GM18519 (cell line): ENCODE data around the gene ZNF317.
"Not testable (repeated sequence)": the region's sequence is repeated elsewhere in the genome, so short reads cannot be mapped to it uniquely, and the experiment has no call there.

Experiments used
- ATAC-seq: cut with Tn5 transposase; IDR thresholded peaks from one replicate; pipeline ENCODE4 v1.9.1; 2021; ENCODE audit warnings: mild to moderate bottlenecking, moderate library complexity; ENCODE audit not compliant: unreplicated experiment, low FRiP score

Gene ZNF317

DNA sequence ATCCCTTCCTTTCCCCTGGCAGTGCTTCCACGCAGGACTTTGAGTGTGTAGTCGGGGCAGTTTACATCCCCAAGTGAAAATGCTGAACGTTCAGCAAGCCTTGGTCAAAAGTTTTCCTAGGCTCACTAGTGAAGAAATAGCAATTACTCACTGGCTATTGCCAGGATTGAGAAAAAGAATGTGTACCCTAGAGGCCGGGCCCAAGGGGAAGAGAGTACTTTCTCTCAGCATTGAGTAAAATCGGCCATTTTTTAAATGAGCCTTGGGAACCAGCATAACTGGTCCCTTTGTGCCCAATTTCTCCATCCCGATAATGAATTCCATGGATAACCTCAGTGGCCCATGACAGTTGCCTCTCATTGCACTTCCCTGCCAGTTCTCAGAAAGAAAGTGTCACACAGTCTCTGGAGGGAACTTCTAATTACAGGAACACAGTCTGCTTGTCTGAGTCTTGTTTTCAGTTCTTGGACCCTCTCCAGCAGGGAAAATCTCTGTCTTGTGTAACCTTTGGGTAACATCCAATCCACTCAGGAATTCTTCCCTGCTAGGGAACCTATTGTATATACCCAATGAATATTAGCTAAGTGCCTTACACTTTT lies 31.3 kb downstream of the ZNF317 start:
- ATAC-seq, result no peak

DNA sequence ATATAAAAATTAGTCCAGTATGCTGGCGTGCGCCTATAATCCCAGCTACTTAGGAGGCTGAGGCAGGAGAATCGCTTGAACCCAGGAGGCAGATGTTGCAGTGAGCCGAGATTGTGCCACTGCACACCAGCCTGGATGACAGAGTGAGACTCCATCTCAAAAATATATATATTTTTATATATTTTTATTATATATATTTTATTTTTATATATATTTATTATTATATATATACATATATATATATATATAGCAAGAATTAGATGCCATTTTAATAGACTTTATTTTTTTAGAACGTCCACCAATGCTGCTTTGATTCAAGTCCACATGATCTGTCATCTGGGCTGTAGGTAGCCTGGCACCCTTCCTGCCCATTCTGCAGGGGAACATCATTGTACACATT lies 35.1 kb downstream of the ZNF317 start:
- no peak for ATAC-seq

DNA sequence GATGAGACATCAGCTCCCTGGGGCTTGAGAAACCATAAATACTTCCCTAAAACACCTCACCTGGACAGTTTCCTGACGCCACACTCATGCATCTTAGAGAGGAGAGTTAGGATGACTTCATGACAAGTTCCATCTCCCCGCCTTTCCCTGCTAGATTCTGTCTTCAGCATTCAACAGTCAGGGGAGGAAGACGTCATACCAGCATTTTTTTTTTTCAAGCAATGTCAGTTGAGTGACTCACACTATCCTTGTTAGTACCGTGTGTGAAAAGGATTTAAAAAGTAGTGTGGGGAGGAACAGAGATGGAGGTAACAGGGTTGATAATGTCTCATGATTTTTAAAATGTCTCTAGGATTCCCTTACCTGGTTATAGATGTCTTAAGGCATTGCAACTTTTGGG lies 38.7 kb downstream of the ZNF317 start, which contains the start of gene OR7D2:
Gene OR7D2 (plus strand): TSS at position 79 of the 400 bp plus-strand sequence. CDS start 6,803 bp downstream, outside the sequence.
- ATAC-seq, result no peak

DNA sequence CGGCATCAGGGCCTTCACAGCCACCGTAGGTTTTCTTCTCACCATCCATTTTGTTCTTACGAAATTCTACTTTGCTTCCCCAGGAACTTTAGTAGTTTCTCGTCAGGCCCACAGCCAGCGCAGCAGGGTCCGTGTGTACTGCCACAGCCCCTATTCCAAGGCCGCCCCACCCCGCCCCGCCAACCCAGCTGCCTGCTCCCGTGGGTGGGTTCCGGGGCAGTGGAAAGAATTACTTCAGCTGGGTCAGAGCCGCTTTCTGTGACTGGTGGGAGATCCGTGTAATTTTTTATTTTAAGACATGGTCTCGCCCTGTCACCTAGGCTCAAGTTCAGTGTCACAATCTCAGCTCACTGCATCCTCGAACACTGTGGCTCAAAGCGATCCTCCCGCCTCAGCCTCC lies 42.8 kb downstream of the ZNF317 start:
- no peak for ATAC-seq

DNA sequence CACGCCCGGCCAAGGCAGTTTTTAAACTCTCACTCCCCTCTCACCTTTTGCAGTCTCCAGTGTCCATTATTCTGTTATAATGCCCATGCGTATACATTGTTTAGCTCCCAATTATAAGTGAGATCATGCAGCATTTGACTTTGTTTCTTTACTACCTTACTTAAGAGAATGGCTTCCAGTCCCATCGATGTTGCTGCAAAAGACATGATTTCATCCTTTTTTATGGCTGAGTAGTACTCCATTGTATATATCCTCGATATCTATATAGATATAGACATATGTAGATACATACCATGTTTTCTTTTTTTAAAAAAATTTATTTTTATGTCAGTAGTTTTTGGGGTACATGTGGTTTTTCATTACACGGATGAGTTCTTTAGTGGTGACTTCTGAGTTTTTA lies 47.0 kb downstream of the ZNF317 start:
- ATAC-seq, result no peak

DNA sequence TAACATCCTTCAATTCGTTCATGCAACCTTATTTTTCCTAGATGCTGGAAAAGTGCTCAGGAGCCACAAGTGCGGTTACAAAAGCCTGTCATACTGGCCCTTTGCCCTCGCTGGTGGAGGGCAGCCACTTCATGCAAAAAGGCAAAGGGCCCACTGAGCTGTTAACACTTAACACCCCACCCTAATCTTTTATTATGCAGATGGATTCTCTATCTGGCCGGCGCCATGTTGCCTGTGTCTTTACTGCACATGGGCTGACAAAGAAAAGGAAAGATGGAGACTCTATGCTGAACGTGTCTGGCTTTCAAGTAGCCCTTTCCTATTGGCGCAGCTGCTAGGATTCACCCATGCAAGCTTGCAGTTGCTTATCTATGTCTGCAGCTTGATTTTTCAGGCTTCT lies 49.3 kb downstream of the ZNF317 start:
- no peak for ATAC-seq

DNA sequence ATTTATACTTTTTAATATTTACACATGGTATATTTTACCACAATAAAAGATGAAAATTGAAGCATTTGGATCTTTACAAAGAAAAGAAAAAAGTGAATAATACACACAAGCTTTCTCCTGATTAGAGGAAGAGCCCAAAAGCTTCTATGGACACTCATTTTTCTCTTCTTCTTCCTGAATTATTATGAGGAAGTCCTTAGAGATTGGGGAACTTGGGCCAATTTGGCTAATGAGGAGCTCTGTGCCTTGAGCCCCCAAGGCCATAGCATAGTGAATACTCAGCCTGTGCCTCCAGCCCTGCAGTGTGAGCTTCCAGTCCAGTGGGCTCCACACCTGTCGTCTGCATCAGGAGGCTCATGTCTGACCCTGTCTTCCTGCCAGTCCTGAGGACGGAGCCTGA lies 57.8 kb downstream of the ZNF317 start:
- ATAC-seq, result not testable (repeated sequence)

DNA sequence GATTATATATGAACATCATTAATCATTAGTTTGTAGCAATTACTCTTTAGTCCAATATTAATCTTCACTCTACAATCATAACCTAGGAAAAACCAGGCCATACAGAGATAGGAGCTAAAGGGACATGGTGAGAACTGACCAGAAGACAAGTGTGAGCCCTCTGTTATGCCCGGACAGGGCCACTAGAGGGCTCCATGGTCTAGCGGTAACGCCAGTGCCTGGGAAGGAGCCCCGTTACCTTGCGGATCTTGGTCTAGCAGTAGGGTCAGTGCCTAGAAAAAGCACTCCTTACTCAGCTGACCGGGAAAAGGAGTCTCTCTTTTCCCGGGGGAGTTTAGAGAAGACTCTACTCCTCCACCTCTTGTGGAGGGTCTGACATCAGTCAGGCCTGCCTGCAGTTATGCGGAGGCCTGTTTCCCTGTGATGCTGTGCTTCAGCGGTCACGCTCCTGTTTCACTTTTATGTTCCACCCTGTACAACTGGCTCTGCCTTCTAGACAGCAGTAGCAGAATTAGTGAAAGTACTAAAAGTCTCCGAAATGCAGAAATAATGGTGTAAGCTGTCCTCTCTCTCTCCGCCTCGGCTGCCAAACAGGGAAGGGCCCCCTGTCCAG lies 65.4 kb downstream of the ZNF317 start:
- no peak for ATAC-seq
